ENCODE measurements around the gene MYL6.
A peak's percentile ranks its signal among the peaks of the same experiment; 100 is the strongest.
"Not testable (repeated sequence)": the region's sequence is repeated elsewhere in the genome, so short reads cannot be mapped to it uniquely, and the experiment has no call there.

Gene MYL6

GRCh38 chr12:56158029-56158925, at the start of gene MYL6:
TSS of gene MYL6 (plus strand) at chr12:56158359. CDS start at chr12:56158402, 43 bp downstream.
- DNase-seq: peak; percentile 91

- no peak for DNase-seq
Measured at GRCh38 chr12:56110571-56110970, 47.6 kb upstream of the MYL6 start.

GRCh38 chr12:56114084-56114483, 44.1 kb upstream of the MYL6 start:
- DNase-seq: no peak

GRCh38 chr12:56115329-56115728, 42.8 kb upstream of the MYL6 start:
- DNase-seq: no peak

GRCh38 chr12:56116267-56117081, 41.7 kb upstream of the MYL6 start, which contains the start of gene RPL41:
TSS of gene RPL41 (plus strand) at chr12:56116633.
- DNase-seq: peak; percentile 74

- not testable (repeated sequence) for DNase-seq
Measured at GRCh38 chr12:56117082-56117706, 41.0 kb upstream of the MYL6 start.

GRCh38 chr12:56117778-56118687, 40.1 kb upstream of the MYL6 start, which contains the start of gene ZC3H10:
TSS of gene ZC3H10 (plus strand) at chr12:56118266. CDS start at chr12:56120563, 2,297 bp downstream.
- peak; percentile 97 for DNase-seq

- no peak for DNase-seq
Measured at GRCh38 chr12:56118688-56119357, 39.3 kb upstream of the MYL6 start.

- peak; percentile 15 for DNase-seq
Measured at GRCh38 chr12:56119361-56119796, 38.8 kb upstream of the MYL6 start.

GRCh38 chr12:56120158-56120846, 37.9 kb upstream of the MYL6 start:
- DNase-seq: no peak

GRCh38 chr12:56121204-56121870, 36.8 kb upstream of the MYL6 start:
- DNase-seq: no peak

- DNase-seq: no peak
Measured at GRCh38 chr12:56122637-56123036, 35.5 kb upstream of the MYL6 start.

- no peak for DNase-seq
Measured at GRCh38 chr12:56124133-56124532, 34.0 kb upstream of the MYL6 start.

- DNase-seq: peak; percentile 89
Measured at GRCh38 chr12:56126732-56127239, 31.4 kb upstream of the MYL6 start.

GRCh38 chr12:56127485-56127887, 30.7 kb upstream of the MYL6 start:
- no peak for DNase-seq

- DNase-seq: peak; percentile 100
Measured at GRCh38 chr12:56127888-56128669, 30.1 kb upstream of the MYL6 start, which contains the start of gene ESYT1. TSS of gene ESYT1 (plus strand) at chr12:56128267. CDS start at chr12:56128320, 53 bp downstream.

- no peak for DNase-seq
Measured at GRCh38 chr12:56128670-56129205, 29.4 kb upstream of the MYL6 start.

- peak; percentile 50 for DNase-seq
Measured at GRCh38 chr12:56129206-56129941, 28.8 kb upstream of the MYL6 start.
